HG02759 (cell line): ENCODE results near the gene LMNB1.
"Not testable (repeated sequence)": the region's sequence is repeated elsewhere in the genome, so short reads cannot be mapped to it uniquely, and the experiment has no call there.

Experiments
- ATAC-seq: cut with Tn5 transposase; IDR thresholded peaks from one replicate; pipeline ENCODE4 v1.9.1; 2021; ENCODE audit warnings: mild to moderate bottlenecking, moderate library complexity; ENCODE audit not compliant: unreplicated experiment

Gene LMNB1

GRCh38 chr5:126818736-126819135 is 41.8 kb downstream of the LMNB1 start:
- no peak for ATAC-seq

- ATAC-seq, result no peak
Observed at GRCh38 chr5:126819253-126819652, 42.3 kb downstream of the LMNB1 start.

GRCh38 chr5:126826619-126827215 is 49.8 kb downstream of the LMNB1 start:
- ATAC-seq, result no peak

GRCh38 chr5:126829098-126829497 is 52.2 kb downstream of the LMNB1 start:
- ATAC-seq, result no peak

GRCh38 chr5:126830061-126830460 is 53.1 kb downstream of the LMNB1 start:
- ATAC-seq, result no peak

GRCh38 chr5:126831156-126831555 is 54.2 kb downstream of the LMNB1 start:
- no peak for ATAC-seq

GRCh38 chr5:126836778-126837177 is 59.8 kb downstream of the LMNB1 start:
- ATAC-seq, result no peak

- ATAC-seq, result no peak
Observed at GRCh38 chr5:126837242-126837641, 60.3 kb downstream of the LMNB1 start.

- no peak for ATAC-seq
Observed at GRCh38 chr5:126837906-126838539, 61.1 kb downstream of the LMNB1 start.

GRCh38 chr5:126839407-126839806 is 62.5 kb downstream of the LMNB1 start:
- not testable (repeated sequence) for ATAC-seq

- ATAC-seq, result not testable (repeated sequence)
Observed at GRCh38 chr5:126843375-126843774, 66.4 kb downstream of the LMNB1 start.

- peak; percentile 86 for ATAC-seq
Observed at GRCh38 chr5:126845470-126846070, 68.6 kb downstream of the LMNB1 start.

- no peak for ATAC-seq
Observed at GRCh38 chr5:126846344-126846743, 69.4 kb downstream of the LMNB1 start.

- no peak for ATAC-seq
Observed at GRCh38 chr5:126846744-126847455, 70.0 kb downstream of the LMNB1 start.

GRCh38 chr5:126847456-126847820 is 70.5 kb downstream of the LMNB1 start:
- ATAC-seq, result no peak

- ATAC-seq, result no peak
Observed at GRCh38 chr5:126847826-126848251, 70.9 kb downstream of the LMNB1 start.

GRCh38 chr5:126848253-126848652 is 71.3 kb downstream of the LMNB1 start:
- no peak for ATAC-seq

- no peak for ATAC-seq
Observed at GRCh38 chr5:126849101-126849678, 72.3 kb downstream of the LMNB1 start.

GRCh38 chr5:126851501-126852011 is 74.6 kb downstream of the LMNB1 start:
- ATAC-seq, result no peak

GRCh38 chr5:126852091-126852571 is 75.2 kb downstream of the LMNB1 start:
- peak; percentile 78 for ATAC-seq

- ATAC-seq, result no peak
Observed at GRCh38 chr5:126852841-126853271, 75.9 kb downstream of the LMNB1 start.
